CD4-positive, alpha-beta T cell treated with Interleukin-4 for 4 hours (primary cell): Measurements from ENCODE around the gene HACD1.

Experiments used
- DNase-seq: peaks from one replicate; pipeline ENCODE4 v3.0.0-alpha.2; 2020

HACD1 gene

DNA sequence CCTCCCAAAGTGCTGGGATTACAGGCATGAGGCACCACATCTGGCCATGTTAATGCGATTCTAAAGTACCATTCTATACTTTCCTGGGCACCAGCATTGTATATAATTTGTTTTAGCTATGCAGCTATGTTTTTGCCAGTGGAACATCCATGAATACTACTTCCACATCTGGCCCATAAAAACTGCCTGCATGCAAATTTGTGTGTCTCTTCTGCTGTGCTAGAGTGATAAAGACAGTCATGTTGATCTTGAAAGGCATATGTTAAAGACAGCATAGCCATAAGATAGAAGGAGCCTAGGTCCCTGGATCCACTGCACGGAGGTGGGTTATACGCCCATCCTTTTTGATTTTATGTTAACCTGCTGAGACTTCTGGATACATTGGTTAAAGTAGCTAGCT is 52.3 kb downstream of the HACD1 start:
- DNase-seq = no peak

DNA sequence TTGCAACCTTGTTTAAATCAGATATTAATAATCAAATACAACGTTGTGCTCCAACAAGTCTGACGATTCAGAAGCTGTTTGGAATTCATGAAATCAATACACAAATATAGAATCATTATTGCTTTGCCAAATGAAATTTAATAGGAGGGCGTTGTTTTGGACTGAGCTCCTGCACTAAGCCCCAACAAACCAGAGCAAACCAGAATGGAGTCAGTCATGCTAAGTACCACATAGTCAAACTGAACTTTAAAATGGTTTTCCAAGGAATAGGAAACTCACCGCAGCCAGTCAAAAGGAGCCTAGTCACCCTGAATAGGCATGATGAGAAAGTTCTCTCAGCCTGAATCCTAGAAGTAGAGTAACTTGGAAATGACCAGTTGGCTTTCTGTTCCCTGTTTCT is 53.7 kb downstream of the HACD1 start:
- DNase-seq = no peak

- no peak for DNase-seq
Measured at GRCh38 chr10:17562614-17563013, 54.6 kb downstream of the HACD1 start.

DNA sequence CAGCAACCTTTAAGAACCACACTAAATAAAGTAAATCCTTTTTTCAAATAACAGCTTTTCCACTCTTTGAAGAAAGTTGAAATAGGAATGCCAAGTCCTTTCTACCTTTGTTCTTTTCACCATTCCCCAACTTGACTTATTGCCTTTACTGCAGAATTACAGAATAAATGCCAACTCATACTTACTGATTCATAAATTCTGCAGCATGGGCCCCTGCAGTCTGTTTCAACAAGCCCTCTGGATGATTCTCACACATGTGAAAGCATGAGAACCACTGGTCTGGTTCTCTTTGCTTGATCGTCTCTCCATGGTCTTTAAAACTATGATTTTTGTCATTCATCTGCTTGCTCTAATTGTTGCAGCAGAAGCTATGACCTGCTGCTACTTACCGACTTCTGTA is 56.1 kb downstream of the HACD1 start:
- DNase-seq = no peak

DNA sequence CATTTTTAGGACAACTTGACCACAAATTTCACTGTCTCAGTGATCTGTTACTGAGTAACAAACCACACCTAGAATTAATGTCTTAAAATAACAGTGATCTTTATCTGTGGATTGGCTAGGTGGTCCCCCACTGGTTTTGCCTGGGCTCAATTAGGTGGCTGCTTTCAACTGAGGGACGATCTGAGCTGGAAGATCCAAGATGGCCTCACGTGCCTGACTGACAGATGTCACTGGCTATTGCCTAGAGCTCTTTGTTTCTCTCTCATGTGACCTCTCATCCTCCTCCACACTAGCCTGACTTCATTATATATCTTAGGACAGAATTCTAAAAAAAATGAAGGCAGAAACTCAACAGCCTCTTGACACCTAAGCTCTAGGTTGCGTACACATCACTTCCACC is 59.7 kb downstream of the HACD1 start:
- no peak for DNase-seq

DNA sequence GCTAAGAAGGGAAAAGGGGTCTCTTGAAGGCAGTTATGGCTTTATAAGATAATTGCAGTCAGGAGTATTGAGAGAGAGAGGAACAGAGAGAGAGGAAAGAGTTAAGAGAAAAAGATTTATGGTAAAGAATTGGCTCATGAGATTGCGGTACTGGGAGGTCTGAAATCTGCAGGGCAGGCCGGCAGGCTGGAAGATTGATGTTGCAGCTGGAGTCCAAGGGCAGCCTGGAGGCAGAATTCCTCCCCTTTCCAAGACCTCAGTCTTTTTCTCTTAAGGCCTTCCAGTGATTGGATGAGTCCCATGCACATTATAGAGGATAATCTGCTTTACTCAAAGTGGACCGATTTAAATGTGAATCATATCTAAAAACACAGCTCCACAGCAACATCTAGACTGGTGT is 68.4 kb downstream of the HACD1 start:
- no peak for DNase-seq

GRCh38 chr10:17548162-17548561 is 69.0 kb downstream of the HACD1 start:
- no peak for DNase-seq

DNA sequence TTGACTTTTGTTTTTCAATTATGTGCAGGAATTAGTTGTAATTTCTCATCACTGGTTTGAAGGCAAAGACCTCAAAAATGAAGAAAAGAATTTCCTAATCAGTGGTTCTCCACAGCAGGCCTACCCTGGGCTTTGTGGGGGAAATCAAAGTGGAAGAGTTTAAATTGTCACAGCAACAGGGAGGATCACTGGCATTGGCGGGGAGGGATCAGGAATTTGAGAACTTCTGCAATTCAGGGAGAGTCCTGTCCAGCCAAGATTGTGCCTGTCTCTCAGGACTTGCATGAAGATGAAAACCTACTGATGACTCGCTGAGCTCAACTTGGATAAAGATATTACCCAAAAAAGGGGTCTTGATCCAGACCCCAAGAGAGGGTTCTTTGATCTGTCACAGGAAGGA is 70.1 kb downstream of the HACD1 start:
- DNase-seq = no peak

- DNase-seq = no peak
Measured at GRCh38 chr10:17544465-17544864, 72.7 kb downstream of the HACD1 start.
